Muscle of leg (tissue), 11 donors: ENCODE results near the gene ITGB5. TPM values are rescaled to one million over a fixed set of nuclear protein-coding genes. Genes with fewer than 3 reads are reported as not detected.

Experiments
- DNase-seq: peaks from one replicate; pipeline ENCODE4 v3.0.0; 2013
- H3K27ac ChIP-seq: one replicate; pipeline ENCODE4 v1.5.1; 2013; ENCODE audit warnings: mild to moderate bottlenecking, low read length, control low read depth
- H3K27me3 ChIP-seq: one replicate; pipeline ENCODE4 v1.6.1; 2013; ENCODE audit warnings: low read length; ENCODE audit not compliant: control insufficient read depth, insufficient read depth
- H3K36me3 ChIP-seq: one replicate; pipeline ENCODE4 v1.6.1; 2013; ENCODE audit warnings: low read length; ENCODE audit not compliant: control insufficient read depth, insufficient read depth
- H3K4me1 ChIP-seq: one replicate; pipeline ENCODE4 v1.6.1; 2013; ENCODE audit warnings: low read length; ENCODE audit not compliant: control insufficient read depth, insufficient read depth
- H3K4me3 ChIP-seq: one replicate; pipeline ENCODE4 v1.5.1; 2013; ENCODE audit warnings: low read length, control low read depth
- H3K9me3 ChIP-seq: replicated peaks from 2 replicates; pipeline ENCODE4 v1.6.1; 2013; ENCODE audit warnings: low read depth, low read length; ENCODE audit not compliant: control insufficient read depth
- WGBS: methylation state at CpG from one replicate; pipeline ENCODE4 v1.1.5; 2013; ENCODE audit warnings: missing lambda C conversion rate; ENCODE audit not compliant: insufficient coverage; 5-methylcytosine and 5-hydroxymethylcytosine counted together
- polyA plus RNA-seq, 8 donors: library from polyadenylated mRNA; unstranded; fragments of 120-200 nt; gene quantifications; one replicate each; pipeline versions ENCODE4 v1.2.1 to v1.2.3, GENCODE V29; 2013; ENCODE audit warnings: inconsistent platforms in 1 of 8, low replicate concordance in 1 of 8; ENCODE audit not compliant: insufficient read length in 8 of 8, insufficient read depth in 1 of 8
- total RNA-seq: library from RNA; stranded (reverse); fragments of 120-200 nt; gene quantifications from one replicate; pipeline ENCODE4 v1.2.4, GENCODE V29; 2013

Gene ITGB5
- total and polyA plus RNA-seq, 9 donors, result 14.3 to 60.4 (median 30.6) TPM

GRCh38 chr3:124882816-124883747, 4.1 kb downstream of the ITGB5 start:
- H3K27ac ChIP-seq, result no peak overlapping the region
- H3K27me3 ChIP-seq, result peaks cover 26% of the 10 kb centered on the region
- no peaks in the 10 kb centered on the region for H3K9me3 ChIP-seq
- H3K36me3 ChIP-seq, result no peaks in the 10 kb centered on the region
- 17% methylated on average over 2 of the region's 13 CpGs for WGBS
- H3K4me3 ChIP-seq, result no peak overlapping the region
- peaks cover 14% of the 10 kb centered on the region for H3K4me1 ChIP-seq
- no peak for DNase-seq

GRCh38 chr3:124881976-124882697, 5.0 kb downstream of the ITGB5 start:
- no peak for DNase-seq
- H3K4me1 ChIP-seq, result peaks cover 10% of the 10 kb centered on the region

GRCh38 chr3:124879337-124879680, 7.9 kb downstream of the ITGB5 start:
- Histone ChIP-seq H3K27ac (no peak overlapping the region), H3K27me3 (peaks cover 3% of the 10 kb centered on the region), H3K9me3 (no peaks in the 10 kb centered on the region), H3K4me3 (no peak overlapping the region), H3K36me3 (no peaks in the 10 kb centered on the region), H3K4me1 (peaks cover 4% of the 10 kb centered on the region)
- no peak for DNase-seq

More at GRCh38 chr3:124881976-124882697, 5.0 kb downstream of the ITGB5 start:
- Histone ChIP-seq H3K9me3 (no peaks in the 10 kb centered on the region), H3K27me3 (peaks cover 20% of the 10 kb centered on the region), H3K36me3 (no peaks in the 10 kb centered on the region), H3K27ac (no peak overlapping the region), H3K4me3 (no peak overlapping the region)
- 76% methylated on average over 7 of the region's 11 CpGs for WGBS

- no peaks in the 10 kb centered on the region for H3K36me3 ChIP-seq
- peaks cover 3% of the 10 kb centered on the region for H3K27me3 ChIP-seq
- no peaks in the 10 kb centered on the region for H3K9me3 ChIP-seq
- H3K4me1 ChIP-seq, result peaks cover 4% of the 10 kb centered on the region
- no peak overlapping the region for H3K4me3 ChIP-seq
- H3K27ac ChIP-seq, result peak overlapping the region; percentile 38
- 39% methylated on average over 4 of the region's 6 CpGs for WGBS
- DNase-seq, result peak; percentile 75
These were observed 8.4 kb downstream of the ITGB5 start for GRCh38 chr3:124878561-124879336.

GRCh38 chr3:124877674-124878073, 9.5 kb downstream of the ITGB5 start:
- no peak for DNase-seq
- no peaks in the 10 kb centered on the region for H3K36me3 ChIP-seq
- 100% methylated on average over 1 of the region's 3 CpGs for WGBS
- H3K27me3 ChIP-seq, result peaks cover 1% of the 10 kb centered on the region
- no peak overlapping the region for H3K4me3 ChIP-seq
- H3K4me1 ChIP-seq, result peaks cover 4% of the 10 kb centered on the region
- no peaks in the 10 kb centered on the region for H3K9me3 ChIP-seq
- H3K27ac ChIP-seq, result no peak overlapping the region

GRCh38 chr3:124876401-124876878, 10.7 kb downstream of the ITGB5 start:
- Histone ChIP-seq H3K4me3 (no peak overlapping the region), H3K4me1 (peaks cover 4% of the 10 kb centered on the region), H3K36me3 (peaks cover 3% of the 10 kb centered on the region), H3K27me3 (no peaks in the 10 kb centered on the region), H3K27ac (peak overlapping the region; percentile 9), H3K9me3 (no peaks in the 10 kb centered on the region)
- 40% methylated on average over 2 of the region's 3 CpGs for WGBS
- peak; percentile 74 for DNase-seq

GRCh38 chr3:124873226-124873625, 13.9 kb downstream of the ITGB5 start:
- no peak for DNase-seq
- Histone ChIP-seq H3K27me3 (no peaks in the 10 kb centered on the region), H3K27ac (no peak overlapping the region), H3K36me3 (peaks cover 3% of the 10 kb centered on the region), H3K4me1 (no peaks in the 10 kb centered on the region), H3K4me3 (no peak overlapping the region), H3K9me3 (no peaks in the 10 kb centered on the region)
- no CpG with 5 or more reads among the region's 1 CpG for WGBS

- no peak for DNase-seq
- Histone ChIP-seq H3K4me1 (no peaks in the 10 kb centered on the region), H3K27ac (no peak overlapping the region), H3K4me3 (no peak overlapping the region), H3K9me3 (no peaks in the 10 kb centered on the region), H3K27me3 (no peaks in the 10 kb centered on the region), H3K36me3 (peaks cover 3% of the 10 kb centered on the region)
- WGBS, result 100% methylated on average over 2 of the region's 3 CpGs
These were observed 19.7 kb downstream of the ITGB5 start for GRCh38 chr3:124867511-124867910.

GRCh38 chr3:124862006-124862405, 25.2 kb downstream of the ITGB5 start:
- H3K36me3 ChIP-seq, result no peaks in the 10 kb centered on the region
- no peak overlapping the region for H3K27ac ChIP-seq
- no peaks in the 10 kb centered on the region for H3K27me3 ChIP-seq
- H3K9me3 ChIP-seq, result no peaks in the 10 kb centered on the region
- DNase-seq, result no peak
- no peak overlapping the region for H3K4me3 ChIP-seq
- H3K4me1 ChIP-seq, result peaks cover 6% of the 10 kb centered on the region
- WGBS, result 83% methylated on average over 2 of the region's 2 CpGs

GRCh38 chr3:124861041-124861440, 26.1 kb downstream of the ITGB5 start:
- DNase-seq, result no peak
- no CpG with 5 or more reads among the region's 9 CpGs for WGBS
- Histone ChIP-seq H3K27me3 (no peaks in the 10 kb centered on the region), H3K27ac (no peak overlapping the region), H3K4me1 (peaks cover 6% of the 10 kb centered on the region), H3K36me3 (no peaks in the 10 kb centered on the region), H3K9me3 (no peaks in the 10 kb centered on the region), H3K4me3 (no peak overlapping the region)
